Measurements from ENCODE around the gene CYP2D6. TPM values are rescaled to one million over a fixed set of nuclear protein-coding genes. Genes with fewer than 3 reads are reported as not detected.
"Not testable (repeated sequence)": the region's sequence is repeated elsewhere in the genome, so short reads cannot be mapped to it uniquely, and the experiment has no call there.

The CYP2D6 gene
- total and polyA plus RNA-seq, 3 donors from 2014 or later = 0.54 to 2.0 (median 1.4) TPM

DNA sequence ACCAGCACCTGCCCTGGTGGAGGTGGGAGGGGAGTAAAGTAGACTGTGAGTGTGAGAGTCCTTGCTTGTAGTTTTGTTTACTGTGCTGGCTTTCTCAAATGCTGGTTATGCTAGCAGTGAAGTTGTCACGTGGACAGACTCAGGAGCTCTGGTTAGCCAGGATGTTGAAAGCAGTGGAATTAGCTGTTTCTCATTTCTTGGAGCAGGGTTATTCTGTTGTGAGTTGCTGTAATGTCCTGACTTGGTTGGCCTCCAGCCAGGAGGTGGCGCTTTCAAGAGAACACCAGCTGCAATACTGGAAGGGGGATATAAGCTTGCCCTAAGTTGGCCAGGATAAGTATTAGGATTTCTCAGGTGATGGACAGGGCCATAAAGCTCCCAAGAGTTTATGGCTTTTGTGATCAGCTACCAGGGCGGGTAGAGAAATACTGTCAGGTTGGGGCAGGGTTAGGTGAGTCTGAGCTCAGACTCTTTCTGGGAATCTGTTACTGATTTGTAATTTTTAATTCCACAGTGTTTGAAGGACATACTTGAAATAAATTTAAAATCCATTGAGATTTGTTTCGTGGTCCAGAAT, 13.7 kb downstream of the CYP2D6 start:
- TF ChIP-seq, protein P1, sequence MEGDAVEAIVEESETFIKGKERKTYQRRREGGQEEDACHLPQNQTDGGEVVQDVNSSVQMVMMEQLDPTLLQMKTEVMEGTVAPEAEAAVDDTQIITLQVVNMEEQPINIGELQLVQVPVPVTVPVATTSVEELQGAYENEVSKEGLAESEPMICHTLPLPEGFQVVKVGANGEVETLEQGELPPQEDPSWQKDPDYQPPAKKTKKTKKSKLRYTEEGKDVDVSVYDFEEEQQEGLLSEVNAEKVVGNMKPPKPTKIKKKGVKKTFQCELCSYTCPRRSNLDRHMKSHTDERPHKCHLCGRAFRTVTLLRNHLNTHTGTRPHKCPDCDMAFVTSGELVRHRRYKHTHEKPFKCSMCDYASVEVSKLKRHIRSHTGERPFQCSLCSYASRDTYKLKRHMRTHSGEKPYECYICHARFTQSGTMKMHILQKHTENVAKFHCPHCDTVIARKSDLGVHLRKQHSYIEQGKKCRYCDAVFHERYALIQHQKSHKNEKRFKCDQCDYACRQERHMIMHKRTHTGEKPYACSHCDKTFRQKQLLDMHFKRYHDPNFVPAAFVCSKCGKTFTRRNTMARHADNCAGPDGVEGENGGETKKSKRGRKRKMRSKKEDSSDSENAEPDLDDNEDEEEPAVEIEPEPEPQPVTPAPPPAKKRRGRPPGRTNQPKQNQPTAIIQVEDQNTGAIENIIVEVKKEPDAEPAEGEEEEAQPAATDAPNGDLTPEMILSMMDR (IDR thresholded peaks at IDR 0.05) = no peak
- no peak for TF ChIP-seq POLR2A (IDR thresholded peaks at IDR 0.05)
- no peaks in the 10 kb centered on the region for H3K27me3 ChIP-seq
- DNase-seq = no peak
- H3K4me1 ChIP-seq = no peaks in the 10 kb centered on the region
- 84 to 88% methylated on average over 4 of the region's 4 CpGs for WGBS, 2 donors
- H3K36me3 ChIP-seq (ENCODE audit: low read depth, missing control alignments) = no peaks in the 10 kb centered on the region
- H3K4me3 ChIP-seq = no peak overlapping the region
- H3K9me3 ChIP-seq = no peaks in the 10 kb centered on the region
- intact Hi-C loops (cut with DNase I; ENCODE audit: low total_unique reads) = no loop called here
- no peak overlapping the region for H3K27ac ChIP-seq

DNA sequence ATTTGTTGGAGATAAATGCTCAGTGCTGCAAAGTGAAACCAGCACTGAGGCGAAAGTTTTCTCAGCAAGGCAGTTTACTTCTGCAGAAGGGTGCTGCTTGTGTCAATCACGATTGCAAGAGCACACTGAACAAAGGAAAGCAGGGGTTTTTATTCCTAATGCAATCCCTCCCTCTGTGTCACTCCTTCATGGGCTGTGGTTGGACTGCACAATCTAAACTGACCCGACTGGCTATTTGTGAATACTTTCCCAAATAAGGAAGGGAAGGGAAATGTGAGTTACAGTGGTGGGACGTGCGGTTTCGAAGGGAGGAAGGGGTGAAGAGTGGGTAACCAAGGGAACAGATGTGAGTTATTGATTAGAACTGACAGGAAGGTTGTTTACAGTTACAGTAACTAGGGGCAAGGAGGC, 15.2 kb downstream of the CYP2D6 start:
- H3K4me3 ChIP-seq; H3K27me3 ChIP-seq; H3K9me3 ChIP-seq; intact Hi-C loops (cut with DNase I; ENCODE audit: low total_unique reads); H3K4me1 ChIP-seq; DNase-seq; H3K27ac ChIP-seq; H3K36me3 ChIP-seq (ENCODE audit: low read depth, missing control alignments): not testable (repeated sequence)
- WGBS, 2 donors = 80 to 89% methylated on average over 6 of the region's 6 CpGs

DNA sequence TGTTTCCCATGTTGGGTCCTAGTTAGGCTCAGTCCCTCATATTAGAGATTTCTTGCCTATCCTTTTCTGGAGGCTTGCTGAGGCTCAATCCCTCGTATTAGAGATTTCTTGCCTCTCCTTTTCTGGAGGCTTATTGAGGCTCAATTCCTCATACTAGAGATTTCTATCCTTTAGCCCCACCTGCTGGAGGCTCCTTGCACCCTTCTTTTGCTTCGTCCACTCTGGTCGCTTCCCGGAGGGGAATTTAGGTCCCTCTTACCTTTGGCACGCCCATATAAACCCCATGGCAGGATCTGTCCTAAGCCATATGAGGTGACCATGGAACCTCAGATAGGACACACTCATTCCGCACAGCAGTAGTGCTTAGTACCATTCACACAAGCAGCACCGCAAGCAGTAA, 15.9 kb downstream of the CYP2D6 start:
- Histone ChIP-seq H3K27me3 (no peaks in the 10 kb centered on the region), H3K4me3 (no peak overlapping the region), H3K27ac (no peak overlapping the region), H3K36me3 (ENCODE audit: low read depth, missing control alignments) (no peaks in the 10 kb centered on the region), H3K4me1 (no peaks in the 10 kb centered on the region), H3K9me3 (no peaks in the 10 kb centered on the region)
- intact Hi-C loops (cut with DNase I; ENCODE audit: low total_unique reads) = no loop called here
- TF ChIP-seq, protein P1 (IDR thresholded peaks at IDR 0.05) = no peak
- no peak for TF ChIP-seq POLR2A (IDR thresholded peaks at IDR 0.05)
- no peak for DNase-seq
- 93 to 96% methylated on average over 7 of the region's 7 CpGs for WGBS, 2 donors

DNA sequence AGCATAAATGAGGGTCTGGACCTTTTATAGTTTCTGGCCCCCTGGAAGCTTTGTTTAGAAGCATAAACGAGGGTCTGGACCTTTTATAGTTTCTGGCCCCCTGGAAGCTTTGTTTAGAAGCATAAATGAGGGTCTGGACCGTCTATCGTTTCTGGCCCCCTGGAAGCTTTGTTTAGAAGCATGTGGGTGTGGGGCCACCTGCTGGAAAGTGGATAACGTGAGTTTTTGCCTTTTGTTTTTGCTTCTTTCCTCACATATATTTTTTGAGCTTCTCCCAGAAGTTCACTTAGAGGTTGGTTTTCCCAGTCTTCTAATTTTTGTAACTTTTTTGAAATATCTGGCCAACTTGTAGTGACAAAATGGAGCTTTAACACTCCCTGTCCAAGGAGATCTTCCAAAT, 17.8 kb downstream of the CYP2D6 start:
- H3K36me3 ChIP-seq (ENCODE audit: low read depth, missing control alignments); H3K4me3 ChIP-seq; intact Hi-C loops (cut with DNase I; ENCODE audit: low total_unique reads); H3K9me3 ChIP-seq; H3K27me3 ChIP-seq; DNase-seq; H3K27ac ChIP-seq; H3K4me1 ChIP-seq: not testable (repeated sequence)
- 28 to 47% methylated on average over 3 to 4 of the region's 4 CpGs for WGBS, 2 donors

DNA sequence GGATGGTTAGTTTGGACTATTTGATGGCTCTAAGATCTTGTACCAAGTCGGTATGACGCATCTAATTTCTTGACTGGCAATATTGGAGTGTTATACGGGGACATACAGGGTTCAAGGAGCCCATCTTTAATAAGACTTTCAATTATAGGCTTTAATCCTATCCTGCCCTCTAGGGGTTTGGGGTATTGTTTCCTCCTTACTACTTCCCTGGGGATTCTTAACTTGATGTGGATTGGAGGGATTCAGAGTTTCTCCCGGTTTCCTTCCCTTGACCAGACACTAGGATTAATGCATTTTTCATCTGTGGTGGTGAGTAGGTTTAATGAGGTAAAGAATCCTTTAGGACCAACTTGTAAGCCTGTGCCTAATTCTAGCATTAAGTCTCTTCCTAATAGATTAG, 18.8 kb downstream of the CYP2D6 start:
- Histone ChIP-seq H3K36me3 (ENCODE audit: low read depth, missing control alignments) (no peaks in the 10 kb centered on the region), H3K4me1 (no peaks in the 10 kb centered on the region), H3K4me3 (no peak overlapping the region), H3K9me3 (no peaks in the 10 kb centered on the region), H3K27me3 (no peaks in the 10 kb centered on the region), H3K27ac (no peak overlapping the region)
- DNase-seq = no peak
- TF ChIP-seq POLR2A (IDR thresholded peaks at IDR 0.05) = no peak
- TF ChIP-seq, protein P1 (IDR thresholded peaks at IDR 0.05) = no peak
- intact Hi-C loops (cut with DNase I; ENCODE audit: low total_unique reads) = no loop called here
- WGBS, 2 donors = 92 to 99% methylated on average over 4 of the region's 4 CpGs

DNA sequence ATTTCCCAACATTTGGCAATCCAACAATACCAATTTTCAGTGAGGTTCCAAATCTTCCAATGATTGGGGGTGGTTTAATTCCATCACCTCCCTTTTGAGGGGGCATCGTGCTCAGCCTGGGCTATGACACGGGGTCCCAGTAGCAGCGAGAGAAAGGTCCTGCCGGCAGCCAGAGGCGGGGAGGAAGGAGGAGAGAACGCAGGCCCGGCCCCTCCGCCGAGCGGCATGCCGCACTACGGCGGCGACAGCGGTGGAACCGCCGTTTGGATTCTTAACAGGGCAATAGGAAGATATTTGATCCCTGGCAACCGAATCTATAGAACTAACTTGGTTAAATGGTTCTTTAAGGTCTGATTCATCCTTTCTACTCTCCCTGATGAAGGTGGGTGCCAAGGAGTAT, 21.8 kb downstream of the CYP2D6 start:
- 64 to 78% methylated on average over 18 of the region's 18 CpGs for WGBS, 2 donors
- no peaks in the 10 kb centered on the region for H3K9me3 ChIP-seq
- H3K4me3 ChIP-seq = no peak overlapping the region
- H3K27me3 ChIP-seq = no peaks in the 10 kb centered on the region
- no peaks in the 10 kb centered on the region for H3K4me1 ChIP-seq
- TF ChIP-seq, protein P1 (IDR thresholded peaks at IDR 0.05) = no peak
- no peak for TF ChIP-seq POLR2A (IDR thresholded peaks at IDR 0.05)
- no peaks in the 10 kb centered on the region for H3K36me3 ChIP-seq (ENCODE audit: low read depth, missing control alignments)
- H3K27ac ChIP-seq = no peak overlapping the region
- DNase-seq = no peak
- intact Hi-C loops (cut with DNase I; ENCODE audit: low total_unique reads) = no loop called here

DNA sequence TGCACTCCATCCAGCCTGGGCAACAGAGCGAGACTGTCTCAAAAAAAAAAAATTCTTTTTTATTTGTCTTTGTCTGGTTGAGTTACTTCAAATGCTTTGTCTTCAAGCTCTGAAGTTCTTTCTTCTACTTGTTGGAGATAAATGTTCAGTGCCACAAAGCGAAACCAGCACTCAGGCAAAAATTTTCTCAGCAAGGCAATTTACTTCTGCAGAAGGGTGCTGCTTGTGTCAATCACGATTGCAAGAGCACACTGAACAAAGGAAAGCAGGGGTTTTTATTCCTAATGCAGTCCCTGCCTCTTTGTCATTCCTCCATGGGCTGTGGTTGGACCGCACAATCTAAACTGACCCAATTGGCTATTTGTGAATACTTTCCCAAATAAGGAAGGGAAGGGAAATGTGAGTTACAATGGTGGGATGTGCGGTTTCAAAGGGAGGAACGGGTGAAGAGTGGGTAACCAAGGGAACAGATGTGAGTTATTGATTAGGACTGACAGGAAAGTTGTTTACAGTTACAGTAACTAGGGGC, 26.2 kb downstream of the CYP2D6 start:
- H3K4me1 ChIP-seq; DNase-seq; H3K9me3 ChIP-seq; H3K4me3 ChIP-seq; intact Hi-C loops (cut with DNase I; ENCODE audit: low total_unique reads); H3K27ac ChIP-seq; H3K27me3 ChIP-seq; H3K36me3 ChIP-seq (ENCODE audit: low read depth, missing control alignments): not testable (repeated sequence)
- 96 to 99% methylated on average over 6 of the region's 6 CpGs for WGBS, 2 donors
